AG04449 (cell line): Measurements from ENCODE around the gene TRAM2.
A peak's percentile ranks its signal among the peaks of the same experiment; 100 is the strongest.

Source experiments
- CTCF ChIA-PET: fragments of 350-600 bp; formaldehyde crosslinking; extraction: SDS; loops from one replicate; lab custom pipeline; 2021; ENCODE audit warnings: antibody characterized with exemption; lab: Yijun Ruan, JAX
- POLR2A ChIA-PET: fragments of 400-600, 350-600 bp; formaldehyde crosslinking; extraction: SDS; loops from one replicate; lab custom pipeline; 2020; ENCODE audit warnings: antibody characterized with exemption, inconsistent platforms; lab: Yijun Ruan, JAX
- DNase-seq: peaks from one replicate; pipeline ENCODE4 v3.0.0-alpha.2; 2010; ENCODE audit warnings: low read depth, low spot score
- H3K4me3 ChIP-seq: 2 replicates; pipeline ENCODE4 v1.5.1; 2011; ENCODE audit warnings: low read depth, mild to moderate bottlenecking, control low read depth, low read length
- CTCF ChIP-seq: IDR thresholded peaks from one replicate; pipeline ENCODE4 v1.5.1; 2011; ENCODE audit warnings: mild to moderate bottlenecking, moderate library complexity, low read length, control low read depth, inconsistent platforms; ENCODE audit not compliant: insufficient read depth; ENCODE audit errors: missing control alignments

The TRAM2 gene

GRCh38 chr6:52522655-52523054, 54.2 kb downstream of the TRAM2 start:
- ChIA-PET POLR2A (interaction anchor here (1.0 kb wide), 1 partner anchor 17 kb away, joined by 3 read pairs; no protein-coding TSS in a partner anchor), CTCF (interaction anchor here (1.0 to 2.8 kb wide), 7 partner anchors 12 to 140 kb away, joined by 3 to 8 read pairs (median 4); no protein-coding TSS in a partner anchor)
- TF ChIP-seq CTCF = no peak
- no peak for DNase-seq
- no peak overlapping the region for H3K4me3 ChIP-seq

- ChIA-PET CTCF (interaction anchor here (0.9 to 2.3 kb wide), 7 partner anchors 13 to 141 kb away, joined by 3 to 8 read pairs (median 4); no protein-coding TSS in a partner anchor), POLR2A (interaction anchor here (0.5 to 0.7 kb wide), 2 partner anchors 18 to 144 kb away, joined by 3 read pairs; no protein-coding TSS in a partner anchor)
- H3K4me3 ChIP-seq = no peak overlapping the region
Observed at GRCh38 chr6:52522151-52522626, 54.7 kb downstream of the TRAM2 start.

GRCh38 chr6:52519618-52520017, 57.2 kb downstream of the TRAM2 start:
- DNase-seq = no peak
- ChIA-PET POLR2A (no interaction called here), CTCF (no interaction called here)
- H3K4me3 ChIP-seq = no peak overlapping the region
- TF ChIP-seq CTCF = no peak

More at GRCh38 chr6:52522151-52522626, 54.7 kb downstream of the TRAM2 start:
- no peak for DNase-seq
- no peak for TF ChIP-seq CTCF

- ChIA-PET POLR2A (interaction anchor here (0.6 to 1.3 kb wide), 4 partner anchors 10 to 77 kb away, joined by 3 to 4 read pairs (median 4); no protein-coding TSS in a partner anchor), CTCF (interaction anchor here (1.0 to 1.4 kb wide), 2 partner anchors 13 to 144 kb away, joined by 3 read pairs; no protein-coding TSS in a partner anchor)
- no peak for TF ChIP-seq CTCF
- DNase-seq = no peak
- H3K4me3 ChIP-seq = no peak overlapping the region
Observed at GRCh38 chr6:52518279-52518945, 58.4 kb downstream of the TRAM2 start.

GRCh38 chr6:52517502-52518278, 59.2 kb downstream of the TRAM2 start:
- CTCF ChIA-PET = interaction anchor here (1.0 to 1.4 kb wide), 2 partner anchors 14 to 144 kb away, joined by 3 read pairs; no protein-coding TSS in a partner anchor
- POLR2A ChIA-PET = interaction anchor here (0.6 to 1.3 kb wide), 4 partner anchors 9 to 78 kb away, joined by 3 to 4 read pairs (median 4); no protein-coding TSS in a partner anchor
- TF ChIP-seq CTCF = no peak
- H3K4me3 ChIP-seq = peak overlapping the region; percentile 12; the same call in 1 of the 2 replicates
- no peak for DNase-seq
